Measurements from ENCODE around the gene SLCO2A1.

The SLCO2A1 gene

GRCh38 chr3:133953297-133953696, 76.4 kb downstream of the SLCO2A1 start:
- ChIA-PET POLR2A (no interaction called here), CTCF (interaction anchor here (1.0 kb wide), 1 partner anchor 244 kb away, joined by 3 read pairs; no protein-coding TSS in a partner anchor)
- no peaks in the 10 kb centered on the region for H3K36me3 ChIP-seq (ENCODE audit: control insufficient read depth in 2 of 2, insufficient read depth in 1 of 2, low read length in 2 of 2)
- H3K4me3 ChIP-seq (ENCODE audit: low read depth, low read length): no peak overlapping the region
- no peak for TF ChIP-seq BCL6B (tag by site-specific recombination; IDR thresholded peaks at IDR 0.05)
- no peak for TF ChIP-seq ZNF292 (tag by site-specific recombination; IDR thresholded peaks at IDR 0.05; ENCODE audit: borderline replicate concordance, low read depth)
- TF ChIP-seq ZFP37 (tag by site-specific recombination; IDR thresholded peaks at IDR 0.05): no peak
- no peak for TF ChIP-seq ZNF488 (tag by site-specific recombination; IDR thresholded peaks at IDR 0.05)
- TF ChIP-seq ZNF16 (tag by site-specific recombination; IDR thresholded peaks at IDR 0.05; ENCODE audit: low read depth): no peak
- TF ChIP-seq ZNF114 (tag by site-specific recombination; IDR thresholded peaks at IDR 0.05): no peak
- peaks cover 5% of the 10 kb centered on the region; the same call in 1 of the 2 replicates for H3K4me1 ChIP-seq (ENCODE audit: control insufficient read depth, insufficient read depth, low read length)
- H3K9me3 ChIP-seq (ENCODE audit: control insufficient read depth, insufficient read depth, low read depth, low read length): no peaks in the 10 kb centered on the region
- no peak overlapping the region for H3K27ac ChIP-seq (ENCODE audit: extremely low read depth, low read depth, low read length)

GRCh38 chr3:133949438-133949837, 80.3 kb downstream of the SLCO2A1 start:
- no peaks in the 10 kb centered on the region for H3K9me3 ChIP-seq (ENCODE audit: control insufficient read depth, insufficient read depth, low read depth, low read length)
- H3K4me3 ChIP-seq (ENCODE audit: low read depth, low read length): no peak overlapping the region
- H3K4me1 ChIP-seq (ENCODE audit: control insufficient read depth, insufficient read depth, low read length): peaks cover 8% of the 10 kb centered on the region; the same call in 1 of the 2 replicates
- H3K36me3 ChIP-seq (ENCODE audit: control insufficient read depth in 2 of 2, insufficient read depth in 1 of 2, low read length in 2 of 2): no peaks in the 10 kb centered on the region
- POLR2A ChIA-PET: no interaction called here
- no peak overlapping the region for H3K27ac ChIP-seq (ENCODE audit: extremely low read depth, low read depth, low read length)
- CTCF ChIA-PET: interaction anchor here (0.7 to 0.9 kb wide), 2 partner anchors 19 to 526 kb away, joined by 3 read pairs; no protein-coding TSS in a partner anchor
- TF ChIP-seq ZNF488 (tag by site-specific recombination; IDR thresholded peaks at IDR 0.05) (no peak), PRDM10 (tag by site-specific recombination; IDR thresholded peaks at IDR 0.05) (peak; percentile 74), ZNF433 (tag by site-specific recombination; IDR thresholded peaks at IDR 0.05; ENCODE audit: low read depth) (no peak), PBX3 (CRISPR knock-in tag; IDR thresholded peaks at IDR 0.05) (no peak), ZFP3 (tag by site-specific recombination; IDR thresholded peaks at IDR 0.05; ENCODE audit: low read depth) (no peak), ZNF132 (tag by site-specific recombination; IDR thresholded peaks at IDR 0.05; ENCODE audit: borderline replicate concordance) (no peak), ZNF248 (tag by site-specific recombination; IDR thresholded peaks at IDR 0.05) (no peak), ZNF19 (tag by site-specific recombination; IDR thresholded peaks at IDR 0.05; ENCODE audit: low read depth) (no peak), GLI4 (tag by site-specific recombination; IDR thresholded peaks at IDR 0.05) (no peak), ZNF175 (tag by site-specific recombination; IDR thresholded peaks at IDR 0.05) (no peak), ZNF341 (tag by site-specific recombination; IDR thresholded peaks at IDR 0.05; ENCODE audit: low read depth) (peak; percentile 41), ZBTB17 (tag by site-specific recombination; IDR thresholded peaks at IDR 0.05) (0 out of 2 replicates have a peak, but pooled peaks have one; percentile 18), ZNF23 (tag by site-specific recombination; IDR thresholded peaks at IDR 0.05; ENCODE audit: borderline replicate concordance) (no peak), ZNF24 (tag by site-specific recombination; IDR thresholded peaks at IDR 0.05) (no peak), ZNF394 (tag by site-specific recombination; IDR thresholded peaks at IDR 0.05; ENCODE audit: borderline replicate concordance) (peak; percentile 79; the same call in 1 of the 2 replicates), ZNF155 (tag by site-specific recombination; IDR thresholded peaks at IDR 0.05) (no peak), ZBTB48 (tag by site-specific recombination; IDR thresholded peaks at IDR 0.05) (no peak), GLI2 (tag by site-specific recombination; IDR thresholded peaks at IDR 0.05; ENCODE audit: borderline replicate concordance, low read depth) (no peak), ZNF660 (tag by site-specific recombination; IDR thresholded peaks at IDR 0.05) (peak; percentile 55; the same call in 1 of the 2 replicates), TRIM28 (IDR thresholded peaks at IDR 0.05; ENCODE audit: borderline replicate concordance, low read length) (no peak), KLF7 (tag by site-specific recombination; IDR thresholded peaks at IDR 0.05; ENCODE audit: borderline replicate concordance) (no peak), GLIS1 (tag by site-specific recombination; IDR thresholded peaks at IDR 0.05) (no peak), HOXD13 (CRISPR knock-in tag; IDR thresholded peaks at IDR 0.05; ENCODE audit: borderline replicate concordance) (no peak), GLIS2 (tag by site-specific recombination; IDR thresholded peaks at IDR 0.05) (no peak)
